Stimulated activated naive CD4-positive, alpha-beta T cell (primary cell): ENCODE data around the gene XRRA1.
A peak's percentile ranks its signal among the peaks of the same experiment; 100 is the strongest.
"Not testable (repeated sequence)": the region's sequence is repeated elsewhere in the genome, so short reads cannot be mapped to it uniquely, and the experiment has no call there.

ENCODE experiments used
- DNase-seq, 6 experiments: peaks; one replicate each; lab custom pipeline; 2025; lab: John Stamatoyannopoulos, UW

XRRA1 gene

DNA sequence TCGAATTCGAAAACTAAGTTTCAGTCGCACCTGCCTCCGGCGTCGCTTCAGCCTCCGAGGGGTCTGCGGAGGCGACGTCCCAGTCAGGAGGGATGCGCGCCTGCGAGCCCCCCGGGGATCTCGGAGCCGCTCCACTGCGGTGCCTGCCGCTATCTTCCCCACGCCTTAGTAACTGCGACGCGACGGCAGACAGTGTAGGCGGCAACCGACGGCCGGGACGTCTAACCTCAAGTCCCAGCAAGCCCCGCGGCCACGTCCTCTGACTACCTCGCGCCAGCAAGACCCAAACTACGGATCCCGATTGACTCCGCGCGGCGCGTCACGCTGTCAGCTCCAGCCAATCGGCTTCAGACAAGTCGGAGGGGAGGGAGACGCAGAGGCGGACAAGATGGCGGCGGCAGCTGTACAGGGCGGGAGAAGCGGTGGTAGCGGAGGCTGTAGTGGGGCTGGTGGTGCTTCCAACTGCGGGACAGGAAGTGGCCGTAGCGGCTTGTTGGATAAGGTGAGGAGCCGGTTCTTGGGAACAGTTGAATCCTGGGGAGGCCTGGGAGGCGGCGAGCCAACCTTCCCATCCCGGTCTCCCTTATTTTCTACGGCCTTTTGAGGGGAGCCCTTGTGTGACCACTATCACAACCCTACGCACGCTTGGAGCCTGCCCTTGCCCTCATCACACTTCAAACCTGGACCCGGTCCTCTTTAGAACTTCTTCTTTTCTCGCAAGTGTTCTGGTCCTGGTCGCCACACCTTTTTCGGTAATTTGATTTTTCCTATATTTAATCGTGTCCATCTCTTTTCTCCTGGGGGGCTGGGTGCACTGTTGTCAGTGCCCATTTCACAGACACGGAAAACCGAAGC, at the start of gene XRRA1, which contains the start of gene SPCS2:
XRRA1 (minus strand) TSS at position 194 of the 855 bp plus-strand sequence. CDS start 8,213 bp downstream, outside the sequence.
SPCS2 (plus strand) TSS at position 369 of the 855 bp plus-strand sequence; CDS start at position 389, 20 bp downstream.
- DNase-seq, result peak; percentile 93 to 98 (median 95)

GRCh38 chr11:74992852-74993251, 44.0 kb upstream of the XRRA1 start:
- DNase-seq, result no peak

DNA sequence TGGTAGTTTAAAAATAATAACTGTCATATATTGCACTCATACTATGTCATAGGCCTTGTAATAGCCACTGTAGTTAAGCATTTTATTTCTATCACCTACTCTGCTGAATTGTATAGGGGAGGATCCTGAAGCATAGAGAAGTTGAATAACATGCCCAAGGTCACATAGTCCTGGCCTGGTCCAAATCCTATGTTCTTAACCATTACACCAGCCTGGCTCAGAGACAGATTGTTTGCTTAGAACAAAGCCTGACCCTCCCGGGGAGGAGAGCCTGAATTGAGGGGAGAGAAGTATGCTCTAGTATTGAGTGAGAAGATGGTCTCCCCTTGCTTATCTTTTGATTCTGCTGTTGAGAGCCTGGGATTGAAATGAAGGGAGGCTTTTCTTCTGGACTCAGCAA, 42.0 kb upstream of the XRRA1 start:
- no peak for DNase-seq

DNA sequence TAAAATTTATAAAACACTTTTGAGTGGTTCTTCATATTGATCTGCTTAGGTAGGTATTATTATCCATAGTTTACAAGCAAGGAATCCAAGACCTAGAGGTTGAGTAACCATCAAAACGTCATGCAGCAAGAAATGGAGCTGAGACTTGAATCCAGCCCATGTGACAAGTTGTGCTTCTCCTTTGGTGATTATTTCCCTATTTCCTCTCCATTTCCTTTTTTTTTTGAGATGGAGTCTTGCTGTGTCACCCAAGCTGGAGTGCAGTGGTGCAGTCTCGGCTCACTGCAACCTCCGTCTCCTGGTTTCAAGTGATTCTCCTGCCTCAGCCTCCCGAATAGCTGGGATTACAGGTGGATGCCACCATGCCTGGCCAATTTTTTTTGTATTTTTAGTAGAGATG, 41.3 kb upstream of the XRRA1 start:
- DNase-seq, result not testable (repeated sequence)

DNA sequence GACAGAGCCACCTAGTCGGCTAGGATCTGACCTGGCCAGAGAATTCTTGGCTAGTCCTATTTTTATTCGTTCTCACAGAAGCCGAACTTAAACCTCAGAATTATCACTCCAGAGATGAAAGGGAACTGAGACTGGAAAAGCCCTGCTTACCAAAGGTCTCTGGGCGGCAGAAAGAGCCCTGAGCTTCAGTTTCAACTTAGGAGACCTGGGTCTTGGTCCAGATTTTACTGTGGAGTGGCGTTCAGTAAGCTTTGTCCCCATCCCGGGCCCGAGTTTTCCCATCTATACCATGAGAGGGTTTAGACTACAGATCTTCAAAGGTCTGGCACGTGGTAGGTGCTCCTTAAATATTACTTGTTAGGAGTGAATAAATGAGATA, 40.4 kb upstream of the XRRA1 start:
- no peak for DNase-seq

DNA sequence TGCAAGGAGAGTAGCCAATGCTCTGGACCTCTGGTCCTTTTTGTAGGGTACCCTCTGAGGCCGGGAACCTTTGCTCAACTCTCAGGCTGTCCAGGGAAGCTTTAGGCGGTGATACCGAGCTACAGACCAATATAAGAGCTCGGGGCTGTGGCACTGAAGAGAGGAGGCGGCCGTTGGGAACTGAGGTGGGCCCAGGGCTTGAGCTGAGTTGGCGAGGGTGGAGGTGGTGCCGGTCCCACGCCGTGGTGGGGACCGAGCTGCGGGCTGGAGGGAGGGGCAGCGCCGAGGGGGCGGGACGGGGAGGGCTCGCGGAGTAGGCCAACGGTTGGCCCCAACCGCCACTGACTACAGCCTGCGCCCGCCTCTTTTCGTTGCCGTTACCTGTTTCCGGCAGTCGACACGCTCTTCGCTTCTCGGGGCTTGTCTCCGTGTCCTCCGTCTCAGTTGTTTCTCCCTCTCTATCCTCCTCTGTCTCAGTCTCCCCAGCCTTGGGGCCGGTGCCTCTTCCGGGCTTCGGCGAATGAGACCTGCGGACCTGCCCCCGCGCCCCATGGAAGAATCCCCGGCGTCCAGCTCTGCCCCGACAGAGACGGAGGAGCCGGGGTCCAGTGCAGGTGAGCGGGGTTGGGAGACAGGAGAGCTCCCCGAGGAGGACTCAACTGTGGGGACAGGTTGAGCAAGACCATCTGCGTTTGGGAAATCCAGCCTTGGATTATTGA, 39.8 kb upstream of the XRRA1 start, which contains the start of gene NEU3:
NEU3 (plus strand) TSS at position 393 of the 719 bp plus-strand sequence; CDS start at position 521, 128 bp downstream.
- DNase-seq, result peak; percentile 65 to 81 (median 74)

DNA sequence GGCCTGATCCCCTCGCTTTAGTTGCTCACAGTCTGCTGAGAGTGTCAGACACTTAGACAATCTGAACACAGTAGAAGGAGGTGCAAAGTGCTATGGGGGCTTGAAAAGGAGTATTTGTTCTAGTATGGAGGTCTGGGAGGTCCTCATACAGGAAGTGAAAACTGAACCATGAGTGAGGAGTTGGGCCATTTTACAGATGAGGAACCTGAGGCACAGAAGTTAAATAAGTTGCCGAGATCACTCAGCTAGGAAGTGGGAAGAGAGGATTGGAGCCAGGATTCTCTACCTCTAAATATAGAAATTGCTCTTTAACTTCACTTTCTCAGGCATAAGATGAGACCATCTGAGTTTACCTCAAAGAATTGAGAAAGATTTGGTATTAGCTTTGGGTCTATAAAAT, 35.8 kb upstream of the XRRA1 start:
- DNase-seq, result no peak

- DNase-seq, result no peak
These were observed 35.2 kb upstream of the XRRA1 start for GRCh38 chr11:74984070-74984469.

DNA sequence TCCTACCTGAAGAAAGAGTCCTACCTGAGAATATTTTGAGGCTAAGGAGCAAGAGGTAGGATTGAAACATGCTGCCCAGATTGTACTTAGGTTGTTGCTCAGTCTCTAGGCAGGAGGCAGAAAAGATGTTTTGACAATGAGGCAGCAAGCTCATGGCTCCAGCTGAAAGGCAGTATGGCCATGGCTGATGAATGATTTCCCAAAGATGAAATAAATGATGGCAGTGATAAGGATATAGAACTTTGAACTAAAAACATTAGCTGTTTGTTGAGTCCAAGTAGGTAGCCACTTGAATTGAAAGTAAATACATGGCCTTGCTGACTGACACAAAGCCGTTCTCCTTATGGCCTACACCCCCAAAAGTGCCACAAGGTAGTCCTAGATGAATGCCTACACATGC, 33.0 kb upstream of the XRRA1 start:
- DNase-seq, result no peak

DNA sequence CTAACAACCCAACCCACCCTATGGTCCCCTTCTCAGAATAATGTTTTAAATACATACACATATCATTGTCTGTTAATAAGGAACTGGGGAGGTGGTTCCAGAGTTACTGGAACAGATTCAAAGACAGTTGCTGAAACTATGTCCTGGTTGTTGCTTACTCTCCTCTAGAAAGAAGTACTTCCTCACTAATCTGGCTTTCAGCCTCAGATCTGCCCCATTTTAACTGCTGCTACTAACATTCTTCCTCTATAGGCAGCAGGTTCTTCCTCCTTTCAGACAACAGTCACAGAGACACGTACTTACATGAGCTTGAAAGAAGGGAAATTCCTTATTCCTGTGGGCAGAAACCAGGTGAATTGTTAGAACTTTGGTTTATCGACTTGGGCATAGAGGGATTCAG, 31.7 kb upstream of the XRRA1 start:
- DNase-seq, result no peak

DNA sequence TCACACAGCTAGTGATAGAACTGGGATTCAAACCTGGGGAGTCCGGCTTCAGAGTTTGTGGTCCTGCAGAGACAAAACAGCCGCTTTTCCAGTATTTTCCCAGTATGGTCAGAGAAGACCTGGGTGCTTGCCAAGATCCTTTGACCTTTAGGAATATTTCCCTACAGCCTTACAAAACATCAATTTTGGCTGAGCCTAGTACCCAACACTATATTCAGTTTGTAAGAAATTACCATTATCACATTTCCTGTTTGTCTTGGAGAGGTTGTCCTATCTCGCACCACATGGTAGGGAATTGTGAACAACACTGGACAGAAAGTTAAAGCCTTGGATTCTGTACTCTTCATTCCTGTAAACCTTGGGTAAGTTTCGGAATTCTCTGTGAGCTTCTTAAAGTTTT, 29.1 kb upstream of the XRRA1 start:
- DNase-seq, result no peak

DNA sequence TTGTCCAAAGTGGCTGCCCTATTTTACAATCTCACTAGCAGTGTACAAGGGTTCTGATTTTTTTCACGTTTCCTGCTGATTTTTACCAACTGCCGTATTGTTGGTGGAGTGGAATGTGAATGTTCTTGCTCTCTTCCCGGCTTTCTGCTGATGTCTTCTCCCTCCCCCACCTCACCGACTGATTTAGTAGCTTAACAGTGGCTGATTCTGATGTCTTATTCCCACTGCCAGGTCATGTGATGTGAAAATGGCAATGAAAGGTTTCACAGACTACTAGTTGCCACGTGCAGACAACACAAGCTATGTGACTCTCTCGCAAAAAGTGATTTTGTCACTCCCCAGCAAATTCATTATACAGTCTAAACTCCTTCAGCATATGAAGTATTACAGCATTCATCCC, 22.5 kb upstream of the XRRA1 start:
- DNase-seq, result no peak

DNA sequence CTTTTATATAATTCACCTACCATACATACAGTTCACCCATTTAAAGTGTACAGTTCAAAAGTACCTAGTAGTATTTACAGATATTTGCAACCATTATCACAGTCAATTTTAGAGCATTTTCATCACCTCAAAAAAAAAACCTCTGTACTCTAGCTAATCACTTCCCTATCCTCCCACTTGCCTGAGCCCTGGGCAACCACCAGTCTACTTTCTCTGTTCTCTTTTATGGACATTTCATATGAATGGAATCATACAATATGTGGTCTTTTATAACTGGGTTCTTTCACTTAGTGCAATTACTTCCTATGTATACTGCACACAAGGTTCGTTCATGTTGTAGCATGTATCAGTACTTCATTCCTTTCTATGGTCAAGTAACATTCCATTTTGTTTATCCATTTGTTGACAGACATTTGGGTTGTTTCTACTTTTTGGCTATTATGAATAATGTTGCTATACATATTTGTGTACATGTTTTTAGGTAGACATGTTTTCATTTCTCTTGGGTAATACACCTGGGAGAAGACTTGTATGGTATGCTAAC, 22.0 kb upstream of the XRRA1 start:
- no peak for DNase-seq

- no peak for DNase-seq
These were observed 17.8 kb upstream of the XRRA1 start for GRCh38 chr11:74966651-74967050.

DNA sequence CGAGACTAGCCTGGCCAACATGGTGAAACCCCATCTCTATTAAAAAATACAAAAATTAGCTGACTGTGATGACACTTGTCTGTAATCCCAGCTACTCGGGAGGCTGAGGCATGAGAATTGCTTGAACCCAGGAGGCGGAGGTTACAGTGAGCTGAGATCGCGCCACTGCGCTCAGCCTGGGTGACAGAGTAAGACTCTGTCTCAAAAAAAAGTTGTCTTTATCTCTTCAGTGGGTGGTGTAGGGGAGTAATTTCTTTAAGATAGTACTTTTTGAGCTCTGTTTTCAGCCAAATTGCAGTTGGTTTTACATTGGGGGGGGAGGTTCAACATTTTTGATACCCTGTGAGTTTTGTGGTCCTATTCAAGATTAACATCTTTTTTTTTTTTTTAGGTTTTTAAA, 11.2 kb upstream of the XRRA1 start:
- DNase-seq, result not testable (repeated sequence)

DNA sequence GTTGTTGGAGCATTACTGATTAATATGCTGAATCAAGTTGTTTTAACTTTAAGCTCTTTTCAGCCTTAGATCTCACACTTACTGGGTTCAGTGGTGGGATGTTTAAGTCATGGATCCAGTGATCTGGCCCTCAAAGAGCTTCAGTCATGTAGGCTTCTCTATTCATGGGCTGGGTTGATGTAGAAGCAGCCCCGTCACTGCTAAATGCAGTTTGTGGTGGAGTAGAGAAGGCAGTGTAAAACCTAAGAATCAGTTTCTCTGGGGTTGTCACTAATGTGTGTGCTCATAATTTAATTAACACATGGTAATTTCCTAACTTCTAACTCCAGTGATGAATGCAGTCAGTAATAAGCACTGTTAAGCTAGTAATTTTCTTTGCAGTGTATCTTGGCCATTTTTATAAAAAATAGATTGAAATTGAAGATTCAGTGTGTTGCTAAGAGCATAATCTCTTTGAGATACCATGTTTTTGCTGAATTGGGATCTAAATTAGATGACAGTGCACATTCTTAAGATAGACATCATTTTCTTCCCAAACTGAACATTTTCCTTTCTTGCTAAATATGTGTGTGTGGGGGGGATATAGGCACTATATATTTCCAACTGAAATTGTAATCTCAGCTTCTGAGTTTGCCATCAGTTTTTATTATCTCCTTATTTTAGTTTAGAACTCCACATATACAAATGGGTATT, 9.2 kb upstream of the XRRA1 start:
- DNase-seq, result no peak

DNA sequence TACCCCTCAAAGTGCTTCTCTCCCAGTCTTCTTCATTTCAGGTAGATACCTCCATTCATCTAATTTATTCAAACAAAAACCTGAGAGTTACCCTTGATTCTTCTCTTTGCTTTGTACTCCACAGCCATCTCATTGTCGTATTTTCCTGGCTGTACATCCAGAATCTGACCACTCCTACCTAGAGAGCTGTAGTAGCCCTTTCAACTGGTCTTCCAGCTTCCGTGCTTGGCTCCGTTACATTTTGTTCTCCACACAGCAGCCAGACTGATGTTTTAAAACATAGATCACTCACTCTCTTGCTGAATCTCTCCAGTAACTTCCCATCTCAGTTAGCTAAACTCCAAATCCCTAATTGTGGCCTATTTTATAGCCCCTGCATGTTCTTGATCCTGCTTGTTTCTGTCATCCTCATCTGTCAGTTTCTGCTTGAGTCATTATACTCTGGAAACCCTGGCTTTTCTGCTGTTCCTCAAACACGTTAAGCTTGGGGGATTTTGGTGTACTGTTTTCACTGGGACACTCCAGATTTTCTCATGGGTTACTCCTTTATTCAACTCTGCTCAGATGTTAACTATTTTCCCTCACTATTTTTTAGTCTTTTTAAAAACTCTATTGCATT, 7.6 kb upstream of the XRRA1 start:
- DNase-seq, result no peak

DNA sequence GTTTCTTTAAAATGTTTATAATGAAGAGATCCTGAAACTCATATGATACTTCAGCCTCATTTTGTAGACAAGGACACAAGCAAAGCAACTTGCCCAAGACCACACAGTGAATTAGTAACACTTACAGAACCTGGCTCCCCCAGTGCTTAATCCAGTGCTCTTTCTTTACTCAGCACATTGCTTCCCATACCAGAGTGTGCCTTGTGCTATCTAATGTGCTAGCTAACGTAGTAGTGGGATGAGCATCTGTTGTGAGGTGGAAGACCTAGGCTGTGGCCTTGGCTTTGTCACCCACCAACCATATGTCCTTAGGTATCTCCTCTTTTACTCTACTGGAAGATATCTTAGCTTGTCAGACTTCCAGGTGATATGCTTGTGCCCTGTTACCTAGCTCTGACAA, 5.3 kb upstream of the XRRA1 start:
- no peak for DNase-seq

- DNase-seq, result no peak
These were observed 4.6 kb upstream of the XRRA1 start for GRCh38 chr11:74953451-74953850.

DNA sequence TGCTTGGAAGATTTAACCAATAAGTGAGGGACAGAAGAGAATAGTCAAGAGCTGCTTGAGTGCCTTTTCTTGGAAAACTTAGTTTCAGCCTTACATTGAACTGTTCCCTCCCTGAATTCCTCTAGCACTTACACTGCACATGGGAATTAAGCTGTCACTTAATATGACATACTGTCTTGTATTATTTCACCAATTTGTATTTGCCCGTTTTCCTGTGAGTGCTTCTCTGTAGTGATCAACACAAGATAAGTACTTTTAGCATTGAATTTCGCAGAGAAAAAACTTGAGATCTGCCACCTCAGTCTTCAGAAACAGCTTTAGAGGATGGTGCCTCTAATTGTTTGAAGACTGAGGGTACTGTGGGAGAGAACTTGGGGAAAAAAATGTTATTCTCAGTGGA, 3.9 kb upstream of the XRRA1 start:
- DNase-seq, result no peak

- DNase-seq, result no peak
These were observed 2.3 kb upstream of the XRRA1 start for GRCh38 chr11:74951226-74951625.
